Measurements from ENCODE around the gene OSBPL3.

OSBPL3 gene

DNA sequence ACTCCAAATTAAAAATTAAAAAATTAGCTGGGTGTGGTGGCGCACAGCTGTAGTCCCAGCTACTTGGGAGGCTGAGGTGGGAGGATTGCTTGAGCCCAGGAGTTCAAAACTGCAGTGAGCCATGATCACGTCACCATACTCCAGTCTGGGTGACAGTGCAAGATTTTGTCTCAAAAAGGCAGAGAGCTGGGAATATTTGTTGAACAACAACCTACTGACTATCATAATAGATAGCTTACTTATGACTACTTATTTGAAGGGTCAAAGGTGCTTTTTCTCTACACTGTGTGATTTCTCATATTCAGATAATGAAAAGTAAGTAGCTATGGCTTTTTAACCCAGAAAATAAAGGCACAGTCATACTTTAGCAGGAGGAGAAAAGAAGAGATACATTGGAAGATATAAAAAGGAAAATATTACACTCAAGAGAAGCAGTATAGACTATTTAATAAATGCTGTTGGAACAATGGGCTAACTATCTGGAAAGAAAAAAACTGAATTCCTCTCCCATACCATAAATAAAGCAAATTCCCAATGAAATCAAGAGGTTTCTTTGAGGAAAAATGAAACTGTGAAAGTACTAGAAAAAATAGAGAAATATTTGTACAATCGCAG, 229.4 kb downstream of the OSBPL3 start:
- H3K9me3 ChIP-seq (ENCODE audit: control insufficient read depth, low read length): no peaks in the 10 kb centered on the region
- no peak overlapping the region for H3K4me3 ChIP-seq (ENCODE audit: insufficient read depth, low read depth, low read length)
- peaks cover 4% of the 10 kb centered on the region for H3K27me3 ChIP-seq (ENCODE audit: control insufficient read depth, insufficient read depth, low read length, poor library complexity, severe bottlenecking)
- no peak overlapping the region for H3K27ac ChIP-seq (ENCODE audit: insufficient read depth, low read depth, low read length, poor library complexity, severe bottlenecking)
- no peaks in the 10 kb centered on the region for H3K4me1 ChIP-seq (ENCODE audit: control insufficient read depth, insufficient read depth, low read length)
- WGBS, 2 experiments: 92 to 99% methylated on average over 3 of the region's 3 CpGs
- H3K36me3 ChIP-seq (ENCODE audit: control insufficient read depth, insufficient read depth, low read length): no peaks in the 10 kb centered on the region

GRCh38 chr7:24748521-24748920, 231.5 kb downstream of the OSBPL3 start:
- 97 to 98% methylated on average over 2 of the region's 2 CpGs for WGBS, 2 experiments
- Histone ChIP-seq H3K4me3 (ENCODE audit: insufficient read depth, low read depth, low read length) (no peak overlapping the region), H3K9me3 (ENCODE audit: control insufficient read depth, low read length) (no peaks in the 10 kb centered on the region), H3K4me1 (ENCODE audit: control insufficient read depth, insufficient read depth, low read length) (no peaks in the 10 kb centered on the region), H3K27ac (ENCODE audit: insufficient read depth, low read depth, low read length, poor library complexity, severe bottlenecking) (no peak overlapping the region), H3K27me3 (ENCODE audit: control insufficient read depth, insufficient read depth, low read length, poor library complexity, severe bottlenecking) (no peaks in the 10 kb centered on the region), H3K36me3 (ENCODE audit: control insufficient read depth, insufficient read depth, low read length) (no peaks in the 10 kb centered on the region)

Measured in ectodermal cell (in vitro differentiated cells).